ENCODE results near the gene JMJD1C. TPM values are rescaled to one million over a fixed set of nuclear protein-coding genes. Genes with fewer than 3 reads are reported as not detected.

Gene JMJD1C
- total RNA-seq, 1 experiment from 2014 or later, result 66.3 TPM

- H3K4me1 ChIP-seq (ENCODE audit: control insufficient read depth in 1 of 2, insufficient read depth in 2 of 2, low read length in 2 of 2), result no peaks in the 10 kb centered on the region
- H3K4me2 ChIP-seq (ENCODE audit: low read length), result no peak overlapping the region
- POLR2A ChIA-PET, result no interaction called here
Observed at GRCh38 chr10:63477927-63478326, 12.2 kb upstream of the JMJD1C start.

More at GRCh38 chr10:63477927-63478326, 12.2 kb upstream of the JMJD1C start:
- no peaks in the 10 kb centered on the region for H3K36me3 ChIP-seq (ENCODE audit: control insufficient read depth in 1 of 2, insufficient read depth in 2 of 2, low read length in 2 of 2)
- intact Hi-C loops (cut with micrococcal nuclease), result no loop called here
- H3K4me3 ChIP-seq (replicated peaks in 1 of 2; ENCODE audit: low read depth in 1 of 2, low read length in 2 of 2), result no peak overlapping the region
- CTCF ChIA-PET, result interaction anchor here (0.6 kb wide), 1 partner anchor 13 kb away, joined by 3 read pairs; no protein-coding TSS in a partner anchor
- peaks cover 4% of the 10 kb centered on the region; the same call in 1 of the 2 replicates for H4K20me1 ChIP-seq (ENCODE audit: insufficient read depth)
- TF ChIP-seq ELF1 (IDR thresholded peaks at IDR 0.05; ENCODE audit: borderline replicate concordance, low read depth) (no peak), FOSL1 (IDR thresholded peaks at IDR 0.05; ENCODE audit: low read depth) (no peak), EGR1 (IDR thresholded peaks at IDR 0.05; ENCODE audit: low read depth) (no peak), YY1 (IDR thresholded peaks at IDR 0.05; ENCODE audit: extremely low read depth, insufficient replicate concordance, low read depth, low read length) (no peak), REST (IDR thresholded peaks at IDR 0.05; ENCODE audit: low read depth) (no peak), CEBPB (IDR thresholded peaks at IDR 0.05; ENCODE audit: low read depth) (no peak), POLR2AphosphoS5 (IDR thresholded peaks at IDR 0.05; ENCODE audit: low read depth, low read length) (no peak), POLR2A (IDR thresholded peaks at IDR 0.05; ENCODE audit: borderline replicate concordance, extremely low read depth, insufficient read depth, insufficient read length) (no peak), JUND (IDR thresholded peaks at IDR 0.05) (no peak), EZH2 (IDR thresholded peaks at IDR 0.05) (no peak)
- RAD21 ChIA-PET (ENCODE audit: low non-redundant PET in 1 of 2, low total read pairs in 2 of 2, uncharacterized antibody in 2 of 2, unreplicated experiment in 2 of 2), result no interaction called here
- DNase-seq (ENCODE audit: low read depth, low spot score) (no peak), ATAC-seq (no peak)
- no peaks in the 10 kb centered on the region for H3K27me3 ChIP-seq (ENCODE audit: insufficient read depth, low read length)
- H3K9ac ChIP-seq (ENCODE audit: low read length), result no peak overlapping the region
- BruUV-seq (replicated peaks), result no TSS peak
- peaks cover 61% of the 10 kb centered on the region for H3K79me2 ChIP-seq (ENCODE audit: insufficient read depth, low read length)
- H3K9me3 ChIP-seq (ENCODE audit: control insufficient read depth in 1 of 2, insufficient read depth in 1 of 2, low read depth in 1 of 2, low read length in 2 of 2), result no peaks in the 10 kb centered on the region
- H2AFZ ChIP-seq (ENCODE audit: low read depth, low read length, poor library complexity, severe bottlenecking), result no peak overlapping the region
- H3K9me2 ChIP-seq (ENCODE audit: insufficient read depth), result no peaks in the 10 kb centered on the region
- H3K27ac ChIP-seq (ENCODE audit: low read depth, low read length), result no peak overlapping the region

All from HCT116 (cell line).